HepG2 (cell line): ENCODE results near the gene SLFN14.

Experiments used
- FOXK1 ChIP-seq: sonication (generic); formaldehyde crosslinking; IDR thresholded peaks from 2 replicates; pipeline ENCODE4 v1.4.0; 2020; ENCODE audit warnings: low read depth, missing genetic modification reagents, borderline replicate concordance
- FOXP4 ChIP-seq: sonication (generic); formaldehyde crosslinking; IDR thresholded peaks from 2 replicates; pipeline ENCODE4 v1.4.0; 2020; ENCODE audit warnings: missing genetic modification reagents
- GPN1 ChIP-seq: sonication (generic); formaldehyde crosslinking; IDR thresholded peaks from 2 replicates; pipeline ENCODE4 v1.5.1; 2020; ENCODE audit warnings: missing genetic modification reagents, borderline replicate concordance
- KDM2A ChIP-seq: sonication (generic); formaldehyde crosslinking; IDR thresholded peaks from 2 replicates; pipeline ENCODE4 v1.4.0; 2020; ENCODE audit warnings: low read depth, missing genetic modification reagents, borderline replicate concordance
- RAD21 ChIP-seq: fragments of 450-650 bp; formaldehyde crosslinking; IDR thresholded peaks from 2 replicates; pipeline ENCODE4 v1.5.0; 2020; ENCODE audit warnings: mild to moderate bottlenecking
- STAT5B ChIP-seq: sonication (generic); formaldehyde crosslinking; IDR thresholded peaks from 2 replicates; pipeline ENCODE4 v1.4.0; 2020; ENCODE audit warnings: missing genetic modification reagents
- ZNF441 ChIP-seq: sonication (generic); formaldehyde crosslinking; IDR thresholded peaks from 2 replicates; pipeline ENCODE4 v1.7.0; 2021; ENCODE audit warnings: missing genetic modification reagents, borderline replicate concordance
- ZNF558 ChIP-seq: sonication (generic); formaldehyde crosslinking; IDR thresholded peaks from 2 replicates; pipeline ENCODE4 v1.9.0; 2022; ENCODE audit warnings: mild to moderate bottlenecking, missing genetic modification reagents, borderline replicate concordance
- ZNF605 ChIP-seq: sonication (generic); formaldehyde crosslinking; IDR thresholded peaks from 2 replicates; pipeline ENCODE4 v1.8.0; 2022; ENCODE audit warnings: mild to moderate bottlenecking, missing genetic modification reagents

GRCh38 chr17:35537601-35538141 lies 22.9 kb downstream of the SLFN14 start, which contains the start of gene SLFN12L:
- TF ChIP-seq FOXP4 = no peak
- no peak for TF ChIP-seq RAD21
- no peak for TF ChIP-seq ZNF441 (CRISPR knock-in tag)
- no peak for TF ChIP-seq FOXK1 (CRISPR knock-in tag)
- no peak for TF ChIP-seq STAT5B
- TF ChIP-seq KDM2A = no peak
- TF ChIP-seq ZNF558 (CRISPR knock-in tag) = no peak
- TF ChIP-seq GPN1 = no peak
- TF ChIP-seq ZNF605 = no peak
